HCT116 (cell line): ENCODE data around the gene NIPA2. TPM values are rescaled to one million over a fixed set of nuclear protein-coding genes. Genes with fewer than 3 reads are reported as not detected.

Experiments used
- ATAC-seq: fragments of 200-7000 bp; cut with Tn5 transposase; 2 replicates; pipeline ENCODE4 v1.9.1; 2020; ENCODE audit warnings: mild to moderate bottlenecking, moderate library complexity
- BruUV-seq: library from RNA; stranded (reverse); fragments of 400-500 nt; replicated peaks from 2 replicates; lab custom pipeline; 2021; lab: Mats Ljungman, UMichigan
- CTCF ChIA-PET: fragments of 300-600 bp; sonication (Branson Sonifier 250); formaldehyde crosslinking; loops from one replicate; lab custom pipeline; 2021; ENCODE audit warnings: antibody characterized with exemption; lab: Charles Lee
- POLR2A ChIA-PET: fragments of 300-600, 350-600 bp; sonication (Branson Sonifier 250); formaldehyde crosslinking; loops from one replicate; lab custom pipeline; 2021; ENCODE audit warnings: antibody characterized with exemption; lab: Charles Lee
- RAD21 ChIA-PET, 2 experiments: fragments of 300-600 bp; sonication (Branson Sonifier 250); formaldehyde crosslinking; loops; one replicate each; lab custom pipeline; 2023; ENCODE audit warnings: low total read pairs in 2 of 2; ENCODE audit not compliant: uncharacterized antibody in 2 of 2, unreplicated experiment in 2 of 2, low non-redundant PET in 1 of 2; lab: Charles Lee
- DNase-seq: peaks from one replicate; pipeline ENCODE4 v3.0.0-alpha.2; 2010; ENCODE audit warnings: low read depth, low spot score
- H2AFZ ChIP-seq: fragments of 200-600 bp; shearing (Covaris generic), sonication (generic); 2 replicates; pipeline ENCODE4 v1.6.1; 2017; ENCODE audit warnings: low read depth, mixed run types, mixed read lengths, antibody characterized with exemption, low read length; ENCODE audit not compliant: poor library complexity, severe bottlenecking
- H3K27ac ChIP-seq: 2 replicates; pipeline ENCODE4 v1.5.1; 2012; ENCODE audit warnings: low read depth, low read length
- H3K27me3 ChIP-seq: fragments of 200-600 bp; sonication (generic); 2 replicates; pipeline ENCODE4 v1.6.1; 2016; ENCODE audit warnings: mixed run types, low read length, mixed read lengths; ENCODE audit not compliant: insufficient read depth
- H3K36me3 ChIP-seq, 2 experiments: fragments of 200-500 bp in 1 of 2; fragments of 200-600 bp in 1 of 2; sonication (Bioruptor generic) in 1 of 2; sonication (generic) in 1 of 2; 2 replicates each; pipeline versions ENCODE4 v1.5.1 to v1.6.1; 2014 to 2016; ENCODE audit warnings: low read length in 2 of 2, inconsistent platforms in 1 of 2, mixed read lengths in 1 of 2, mixed run types in 1 of 2; ENCODE audit not compliant: insufficient read depth in 2 of 2, control insufficient read depth in 1 of 2
- H3K4me1 ChIP-seq, 2 experiments: fragments of 200-600 bp in 1 of 2; sonication (generic) in 1 of 2; 2 replicates each; pipeline versions ENCODE4 v1.5.1 to v1.6.1; 2012 to 2017; ENCODE audit warnings: low read length in 2 of 2, inconsistent platforms in 1 of 2, mild to moderate bottlenecking in 1 of 2, mixed read lengths in 1 of 2, mixed run types in 1 of 2, moderate library complexity in 1 of 2; ENCODE audit not compliant: insufficient read depth in 2 of 2, control insufficient read depth in 1 of 2
- H3K4me2 ChIP-seq: fragments of 200-600 bp; sonication (generic); 2 replicates; pipeline ENCODE4 v1.6.1; 2017; ENCODE audit warnings: mixed run types, low read length, mixed read lengths
- H3K4me3 ChIP-seq, 2 experiments: fragments of 200-600 bp in 1 of 2; sonication (generic) in 1 of 2; replicated peaks in 1 of 2; 2 replicates each; pipeline ENCODE4 v1.5.1; 2011 to 2016; ENCODE audit warnings: low read length in 2 of 2, control low read depth in 1 of 2, low read depth in 1 of 2, mild to moderate bottlenecking in 1 of 2, mixed read lengths in 1 of 2, mixed run types in 1 of 2
- H3K79me2 ChIP-seq: fragments of 200-600 bp; sonication (generic); 2 replicates; pipeline ENCODE4 v1.6.1; 2017; ENCODE audit warnings: mild to moderate bottlenecking, mixed run types, low read length, moderate library complexity, mixed read lengths; ENCODE audit not compliant: insufficient read depth
- H3K9ac ChIP-seq: fragments of 200-600 bp; sonication (generic); 2 replicates; pipeline ENCODE4 v1.6.1; 2016; ENCODE audit warnings: low read length, mixed read lengths
- H3K9me2 ChIP-seq: fragments of 200-600 bp; sonication (generic), shearing (Covaris generic); 2 replicates; pipeline ENCODE4 v1.6.1; 2017; ENCODE audit warnings: mixed run types, mild to moderate bottlenecking, moderate library complexity; ENCODE audit not compliant: insufficient read depth
- H3K9me3 ChIP-seq, 2 experiments: fragments of 200-500 bp in 1 of 2; fragments of 200-600 bp in 1 of 2; sonication (Bioruptor generic) in 1 of 2; sonication (generic) in 1 of 2; 2 replicates each; pipeline ENCODE4 v1.6.1; 2014 to 2017; ENCODE audit warnings: low read length in 2 of 2, mixed read lengths in 2 of 2, inconsistent platforms in 1 of 2, low read depth in 1 of 2, mild to moderate bottlenecking in 1 of 2, mixed run types in 1 of 2, moderate library complexity in 1 of 2; ENCODE audit not compliant: control insufficient read depth in 1 of 2, insufficient read depth in 1 of 2
- H4K20me1 ChIP-seq: fragments of 200-600 bp; sonication (generic), shearing (Covaris generic); 2 replicates; pipeline ENCODE4 v1.6.1; 2017; ENCODE audit warnings: mixed run types, mild to moderate bottlenecking, moderate library complexity; ENCODE audit not compliant: insufficient read depth
- CBX3 ChIP-seq: IDR thresholded peaks from 2 replicates; pipeline ENCODE4 v1.6.1; 2012; ENCODE audit warnings: low read depth
- CEBPB ChIP-seq: IDR thresholded peaks from 2 replicates; pipeline ENCODE4 v1.6.1; 2012; ENCODE audit warnings: low read depth
- EZH2phosphoT487 ChIP-seq: fragments of 200-600 bp; IDR thresholded peaks from 2 replicates; pipeline ENCODE4 v1.6.1; 2018; ENCODE audit warnings: antibody characterized with exemption, borderline replicate concordance
- FOSL1 ChIP-seq: IDR thresholded peaks from 2 replicates; pipeline ENCODE4 v1.6.1; 2012; ENCODE audit warnings: low read depth
- JUND ChIP-seq: IDR thresholded peaks from 2 replicates; pipeline ENCODE4 v1.6.1; 2012
- MAX ChIP-seq: IDR thresholded peaks from 2 replicates; pipeline ENCODE4 v1.6.1; 2012
- POLR2AphosphoS5 ChIP-seq: IDR thresholded peaks from 2 replicates; pipeline ENCODE4 v1.6.1; 2011; ENCODE audit warnings: mild to moderate bottlenecking, low read depth, low read length, moderate library complexity
- RAD21 ChIP-seq: IDR thresholded peaks from 2 replicates; pipeline ENCODE4 v1.6.1; 2012; ENCODE audit warnings: low read depth, mild to moderate bottlenecking
- REST ChIP-seq: IDR thresholded peaks from 2 replicates; pipeline ENCODE4 v1.6.1; 2012; ENCODE audit warnings: low read depth
- SP1 ChIP-seq: IDR thresholded peaks from 2 replicates; pipeline ENCODE4 v1.6.1; 2012; ENCODE audit warnings: low read depth
- TCF7L2 ChIP-seq: IDR thresholded peaks from 2 replicates; pipeline ENCODE4 v1.7.0; 2011; ENCODE audit warnings: borderline replicate concordance, inconsistent platforms; ENCODE audit not compliant: insufficient read depth, insufficient read length; ENCODE audit errors: extremely low read depth
- ZBTB33 ChIP-seq: IDR thresholded peaks from 2 replicates; pipeline ENCODE4 v1.6.1; 2011; ENCODE audit warnings: mild to moderate bottlenecking, low read length, moderate library complexity; ENCODE audit not compliant: insufficient replicate concordance; ENCODE audit errors: extremely low read depth
- ZFX ChIP-seq: fragments of 450-650 bp; IDR thresholded peaks from 2 replicates; pipeline ENCODE4 v1.6.1; 2017
- ZNF274 ChIP-seq: fragments of 200-500 bp; sonication (Bioruptor generic); IDR thresholded peaks from 2 replicates; pipeline ENCODE4 v1.6.1; 2014; ENCODE audit warnings: mild to moderate bottlenecking, low read depth, low read length, inconsistent platforms
- intact Hi-C: fragments of 100-400 bp; cut with micrococcal nuclease; formaldehyde crosslinking; loops from 2 replicates; pipeline ENCODE4 v1.10.0; 2022
- total RNA-seq: library from RNA; stranded (reverse); gene quantifications from one replicate; pipeline ENCODE4 v1.2.1, GENCODE V29; 2021; ENCODE audit not compliant: unreplicated experiment

Gene NIPA2
- total RNA-seq, 1 experiment from 2014 or later = 54.4 TPM

- Histone ChIP-seq H3K4me3 (no peak overlapping the region), H3K4me2 (no peak overlapping the region), H3K27me3 (no peaks in the 10 kb centered on the region), H3K4me1 (no peaks in the 10 kb centered on the region), H3K9me3 (no peaks in the 10 kb centered on the region), H3K9me2 (no peaks in the 10 kb centered on the region), H3K36me3 (peaks cover 25 to 52% of the 10 kb centered on the region in 2 experiments), H3K79me2 (peaks cover 44% of the 10 kb centered on the region), H3K27ac (no peak overlapping the region), H3K9ac (no peak overlapping the region), H2AFZ (no peak overlapping the region), H4K20me1 (no peaks in the 10 kb centered on the region; the same call in 1 of the 2 replicates)
- ATAC-seq (no peak), DNase-seq (no peak)
- RAD21 ChIA-PET = no interaction called here
- CTCF ChIA-PET = no interaction called here
- POLR2A ChIA-PET = no interaction called here
- intact Hi-C loops = no loop called here
- TF ChIP-seq RAD21 (no peak), SP1 (no peak), CBX3 (no peak), POLR2AphosphoS5 (no peak), JUND (no peak)
- no TSS peak for BruUV-seq
These were observed 24.9 kb downstream of the NIPA2 start for GRCh38 chr15:22863356-22863755.

GRCh38 chr15:22866079-22866478, 27.6 kb downstream of the NIPA2 start:
- ATAC-seq (no peak), DNase-seq (no peak)
- no TSS peak for BruUV-seq
- Histone ChIP-seq H3K36me3 (peaks cover 28 to 59% of the 10 kb centered on the region in 2 experiments), H3K9ac (no peak overlapping the region), H4K20me1 (no peaks in the 10 kb centered on the region; the same call in 1 of the 2 replicates), H3K27me3 (no peaks in the 10 kb centered on the region), H3K4me1 (no peaks in the 10 kb centered on the region), H3K79me2 (peaks cover 40% of the 10 kb centered on the region), H3K27ac (no peak overlapping the region), H3K4me3 (no peak overlapping the region), H2AFZ (no peak overlapping the region), H3K9me3 (no peaks in the 10 kb centered on the region), H3K4me2 (no peak overlapping the region), H3K9me2 (no peaks in the 10 kb centered on the region)
- CTCF ChIA-PET = no interaction called here
- intact Hi-C loops = no loop called here
- RAD21 ChIA-PET = no interaction called here
- POLR2A ChIA-PET = no interaction called here
- TF ChIP-seq REST (no peak), FOSL1 (no peak), ZBTB33 (no peak), POLR2AphosphoS5 (no peak), TCF7L2 (no peak), JUND (no peak), CEBPB (no peak), MAX (no peak), ZNF274 (no peak), EZH2phosphoT487 (no peak), ZFX (no peak)
